ENCODE measurements around the gene MB21D2. TPM values are rescaled to one million over a fixed set of nuclear protein-coding genes. Genes with fewer than 3 reads are reported as not detected.

MB21D2 gene
- total and polyA plus RNA-seq, 8 donors: 3.2 to 6.9 (median 5.7) TPM

DNA sequence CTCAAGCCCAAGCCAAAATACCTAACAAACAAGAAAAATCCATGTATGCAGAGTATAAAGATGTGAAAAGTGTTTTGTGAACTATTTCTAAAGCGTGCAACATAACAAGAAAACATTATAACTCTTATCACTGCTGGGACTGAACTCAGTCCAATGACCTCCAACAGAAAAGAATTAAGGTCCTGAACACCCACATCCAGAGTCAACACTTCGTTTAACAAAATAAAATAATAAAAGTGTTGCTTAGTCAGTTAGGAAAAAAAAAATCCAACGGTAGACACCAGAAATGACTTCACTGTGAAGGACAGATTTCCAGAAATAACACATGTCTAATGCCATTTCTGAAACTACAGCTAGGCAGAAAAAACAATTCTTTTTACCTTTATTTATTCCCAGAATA is 28.0 kb downstream of the MB21D2 start:
- ATAC-seq: no peak
- H3K9me3 ChIP-seq: no peaks in the 10 kb centered on the region
- TF ChIP-seq, protein P1, sequence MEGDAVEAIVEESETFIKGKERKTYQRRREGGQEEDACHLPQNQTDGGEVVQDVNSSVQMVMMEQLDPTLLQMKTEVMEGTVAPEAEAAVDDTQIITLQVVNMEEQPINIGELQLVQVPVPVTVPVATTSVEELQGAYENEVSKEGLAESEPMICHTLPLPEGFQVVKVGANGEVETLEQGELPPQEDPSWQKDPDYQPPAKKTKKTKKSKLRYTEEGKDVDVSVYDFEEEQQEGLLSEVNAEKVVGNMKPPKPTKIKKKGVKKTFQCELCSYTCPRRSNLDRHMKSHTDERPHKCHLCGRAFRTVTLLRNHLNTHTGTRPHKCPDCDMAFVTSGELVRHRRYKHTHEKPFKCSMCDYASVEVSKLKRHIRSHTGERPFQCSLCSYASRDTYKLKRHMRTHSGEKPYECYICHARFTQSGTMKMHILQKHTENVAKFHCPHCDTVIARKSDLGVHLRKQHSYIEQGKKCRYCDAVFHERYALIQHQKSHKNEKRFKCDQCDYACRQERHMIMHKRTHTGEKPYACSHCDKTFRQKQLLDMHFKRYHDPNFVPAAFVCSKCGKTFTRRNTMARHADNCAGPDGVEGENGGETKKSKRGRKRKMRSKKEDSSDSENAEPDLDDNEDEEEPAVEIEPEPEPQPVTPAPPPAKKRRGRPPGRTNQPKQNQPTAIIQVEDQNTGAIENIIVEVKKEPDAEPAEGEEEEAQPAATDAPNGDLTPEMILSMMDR (IDR thresholded peaks at IDR 0.05): no peak
- no peak for DNase-seq
- H3K27me3 ChIP-seq: peaks cover 0 to 31% of the 10 kb centered on the region in 2 donors
- peaks cover 8 to 17% of the 10 kb centered on the region in 2 donors for H3K4me1 ChIP-seq
- no peaks in the 10 kb centered on the region for H3K36me3 ChIP-seq
- intact Hi-C loops (cut with DNase I): no loop called here
- no peak overlapping the region for H3K4me3 ChIP-seq
- H3K27ac ChIP-seq: no peak overlapping the region

- H3K27me3 ChIP-seq: peaks cover 0 to 34% of the 10 kb centered on the region in 2 donors
- TF ChIP-seq, protein P1 (IDR thresholded peaks at IDR 0.05): no peak
- H3K4me1 ChIP-seq: peaks cover under 1 to 17% of the 10 kb centered on the region in 2 donors
- no peak overlapping the region for H3K27ac ChIP-seq
- DNase-seq (no peak), ATAC-seq (no peak)
- no peaks in the 10 kb centered on the region for H3K9me3 ChIP-seq
- no peak overlapping the region for H3K4me3 ChIP-seq
- no peaks in the 10 kb centered on the region for H3K36me3 ChIP-seq
- intact Hi-C loops (cut with DNase I): no loop called here
Observed at GRCh38 chr3:192888190-192888589, 29.5 kb downstream of the MB21D2 start.

GRCh38 chr3:192887701-192888100 is 30.0 kb downstream of the MB21D2 start:
- Histone ChIP-seq H3K4me3 (no peak overlapping the region), H3K27me3 (peaks cover 0 to 34% of the 10 kb centered on the region in 2 donors), H3K36me3 (no peaks in the 10 kb centered on the region), H3K27ac (no peak overlapping the region), H3K4me1 (peaks cover 0 to 17% of the 10 kb centered on the region in 2 donors), H3K9me3 (no peaks in the 10 kb centered on the region)
- intact Hi-C loops (cut with DNase I): no loop called here
- TF ChIP-seq, protein P1 (IDR thresholded peaks at IDR 0.05): no peak
- ATAC-seq: no peak
- DNase-seq: no peak

GRCh38 chr3:192887047-192887446 is 30.6 kb downstream of the MB21D2 start:
- Histone ChIP-seq H3K4me1 (peaks cover 0 to 17% of the 10 kb centered on the region in 2 donors), H3K9me3 (no peaks in the 10 kb centered on the region), H3K4me3 (no peak overlapping the region), H3K36me3 (no peaks in the 10 kb centered on the region), H3K27me3 (peaks cover 0 to 34% of the 10 kb centered on the region in 2 donors), H3K27ac (no peak overlapping the region)
- TF ChIP-seq, protein P1 (IDR thresholded peaks at IDR 0.05): no peak
- intact Hi-C loops (cut with DNase I): no loop called here
- peak in 1 of 4 donors; percentile 64 for DNase-seq
- peak; percentile 91 for ATAC-seq

DNA sequence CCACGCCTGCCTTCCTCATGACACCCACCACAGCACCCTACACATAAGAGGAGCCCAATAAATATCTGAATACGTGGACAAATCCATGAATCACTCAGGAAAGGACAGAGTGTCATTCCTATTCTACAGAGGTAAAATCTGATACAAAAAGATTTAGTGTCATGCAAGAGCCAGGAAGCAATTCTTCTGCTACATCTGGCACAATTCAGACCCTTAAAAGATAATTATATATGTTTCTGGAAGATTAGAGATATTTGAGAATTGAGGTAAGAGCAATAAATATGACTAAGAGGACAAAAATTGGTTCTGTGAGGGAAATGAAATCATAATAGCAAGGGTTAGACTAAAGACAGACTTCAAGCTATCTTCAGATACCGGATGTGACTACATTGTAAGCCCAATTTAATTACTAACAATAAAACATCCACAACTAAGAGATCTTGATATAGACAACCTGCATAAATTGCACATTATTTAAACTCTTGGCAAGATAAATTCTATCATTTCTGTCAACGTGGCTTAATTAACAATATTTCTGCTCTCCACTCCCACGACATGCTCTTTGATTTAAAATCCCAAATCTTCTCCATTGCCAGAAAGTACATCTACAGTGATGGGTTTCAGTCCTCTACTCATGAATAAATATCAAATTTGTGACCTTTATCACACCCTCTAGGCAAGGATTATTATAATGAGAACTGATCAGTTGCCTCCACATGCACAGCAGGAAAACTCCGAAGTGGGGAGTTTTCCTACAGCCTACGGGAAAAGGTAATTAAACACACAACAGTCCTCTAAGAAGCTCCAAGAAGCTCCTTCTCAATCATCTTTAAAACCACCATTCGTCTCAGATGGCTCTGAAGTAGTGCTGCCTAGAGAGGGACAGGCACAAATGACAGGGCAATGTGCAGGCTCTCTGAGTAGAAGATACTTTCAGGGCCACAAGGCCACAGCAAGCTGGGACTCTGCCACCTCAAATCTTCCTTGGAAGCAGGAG is 32.6 kb downstream of the MB21D2 start:
- no peak overlapping the region for H3K27ac ChIP-seq
- no peak for ATAC-seq
- TF ChIP-seq, protein P1 (IDR thresholded peaks at IDR 0.05): no peak

More for the DNA sequence above, 32.6 kb downstream of the MB21D2 start:
- no peak overlapping the region for H3K4me3 ChIP-seq
- no peaks in the 10 kb centered on the region for H3K36me3 ChIP-seq
- peaks cover 0 to 32% of the 10 kb centered on the region in 2 donors for H3K27me3 ChIP-seq
- intact Hi-C loops (cut with DNase I): no loop called here
- H3K9me3 ChIP-seq: no peaks in the 10 kb centered on the region
- DNase-seq: no peak
- peaks cover 0 to 17% of the 10 kb centered on the region in 2 donors for H3K4me1 ChIP-seq

Data from left lung (tissue), 10 donors.